Activated CD8-positive, alpha-beta memory T cell treated with anti-CD3 and anti-CD28 coated beads for 48 hours (primary cell): ENCODE data around the gene LRP1B.
"Not testable (repeated sequence)": the region's sequence is repeated elsewhere in the genome, so short reads cannot be mapped to it uniquely, and the experiment has no call there.

Experiments used
- DNase-seq, 3 experiments: peaks; one replicate each; pipeline ENCODE4 v3.0.0-alpha.2; 2020; ENCODE audit warnings: low read depth in 2 of 3, low spot score in 2 of 3

LRP1B gene

DNA sequence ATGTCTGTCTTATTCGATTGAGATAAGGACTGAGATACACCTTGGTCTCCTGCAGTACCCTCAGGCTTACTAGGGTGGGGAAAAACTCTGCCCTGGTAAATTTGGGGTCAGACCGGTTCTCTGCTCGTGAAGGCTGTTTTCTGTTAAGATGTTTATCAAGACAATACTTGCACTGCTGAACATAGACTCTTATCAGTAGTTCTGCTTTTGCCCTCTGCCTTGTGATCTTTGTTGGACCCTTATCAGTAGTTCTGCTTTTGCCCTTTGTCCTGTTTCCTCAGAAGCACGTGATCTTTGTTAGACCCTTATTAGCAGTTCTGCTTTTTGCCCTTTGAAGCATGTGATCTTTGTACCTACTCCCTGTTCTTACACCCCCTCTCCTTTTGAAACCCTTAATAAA lies 1715.8 kb downstream of the LRP1B start:
- not testable (repeated sequence) for DNase-seq

DNA sequence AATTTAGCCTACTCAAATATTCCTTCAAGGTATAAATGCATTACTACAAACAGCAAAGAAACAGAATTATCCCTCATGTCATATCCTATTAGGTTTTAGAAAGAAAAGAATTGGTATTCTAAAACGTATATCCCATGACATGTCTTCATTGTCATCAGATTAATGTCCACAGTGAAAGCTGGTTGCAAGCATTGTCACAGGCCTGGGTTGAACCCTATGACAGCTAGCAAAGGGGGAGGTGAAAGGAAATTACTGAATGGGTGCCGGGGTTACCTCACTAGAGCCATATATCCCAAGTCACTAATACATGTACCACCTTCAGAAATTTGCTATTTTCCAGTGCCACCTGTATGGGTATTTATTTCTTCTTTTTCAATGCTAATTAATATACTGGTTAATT lies 1720.1 kb downstream of the LRP1B start:
- DNase-seq, result no peak

DNA sequence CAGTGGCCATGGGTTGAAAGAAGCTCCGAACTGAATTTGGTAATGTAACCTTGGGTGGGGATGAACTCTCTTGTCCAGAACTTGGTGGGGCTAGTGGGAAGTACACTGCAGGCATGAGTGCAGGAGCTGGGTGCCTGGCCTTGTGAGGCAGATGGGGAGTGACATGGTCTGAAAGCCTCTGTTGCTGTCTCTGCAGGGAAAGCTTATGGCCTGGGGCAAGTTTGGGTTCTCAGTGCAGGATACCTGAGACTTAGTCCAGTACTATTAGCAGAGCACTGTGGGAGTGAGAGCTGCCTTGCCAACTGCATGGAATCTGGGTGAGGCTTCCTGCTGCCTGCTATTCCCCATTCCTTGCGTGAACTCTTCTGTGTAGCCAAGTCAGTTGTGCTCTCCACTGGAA lies 1729.8 kb downstream of the LRP1B start:
- DNase-seq, result no peak

GRCh38 chr2:140392824-140393223 lies 1738.0 kb downstream of the LRP1B start:
- no peak for DNase-seq

DNA sequence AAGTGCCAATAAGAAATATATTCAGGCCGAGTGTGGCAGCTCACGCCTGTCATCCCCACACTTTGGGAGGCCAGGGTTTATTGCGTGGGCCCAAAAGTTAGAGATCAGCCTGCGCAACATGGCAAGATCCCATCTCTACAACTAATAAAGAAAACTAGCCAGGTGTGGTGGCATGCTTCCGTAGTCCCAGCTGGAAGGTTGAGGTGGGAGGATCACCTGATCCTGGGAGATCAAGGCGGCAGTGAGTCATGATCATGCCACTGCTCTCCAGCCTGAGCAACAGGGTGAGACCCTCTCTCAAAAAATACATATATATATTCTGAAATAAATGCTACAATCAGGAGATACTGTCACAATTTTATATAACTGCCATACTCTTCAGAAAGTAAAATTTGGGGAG lies 1745.9 kb downstream of the LRP1B start:
- no peak for DNase-seq

DNA sequence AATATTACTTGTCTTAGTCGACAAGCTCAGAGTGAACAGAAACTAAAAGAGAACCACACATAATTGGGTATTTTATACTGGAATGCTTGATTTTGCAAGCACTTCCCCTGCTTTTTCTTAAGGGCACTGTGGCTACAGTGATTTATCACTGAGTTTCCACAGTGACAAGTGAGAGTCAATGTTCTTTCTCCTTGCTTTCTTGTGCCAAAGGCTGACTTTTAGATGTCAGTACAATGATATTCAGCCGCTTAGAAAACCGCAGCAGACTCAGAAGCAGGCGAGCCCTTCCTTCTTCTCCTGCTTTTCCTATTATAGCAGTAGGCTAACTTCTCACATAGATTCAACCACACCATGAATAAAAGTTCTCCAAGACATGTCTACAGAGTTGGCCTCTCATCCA lies 1747.0 kb downstream of the LRP1B start:
- DNase-seq, result no peak

DNA sequence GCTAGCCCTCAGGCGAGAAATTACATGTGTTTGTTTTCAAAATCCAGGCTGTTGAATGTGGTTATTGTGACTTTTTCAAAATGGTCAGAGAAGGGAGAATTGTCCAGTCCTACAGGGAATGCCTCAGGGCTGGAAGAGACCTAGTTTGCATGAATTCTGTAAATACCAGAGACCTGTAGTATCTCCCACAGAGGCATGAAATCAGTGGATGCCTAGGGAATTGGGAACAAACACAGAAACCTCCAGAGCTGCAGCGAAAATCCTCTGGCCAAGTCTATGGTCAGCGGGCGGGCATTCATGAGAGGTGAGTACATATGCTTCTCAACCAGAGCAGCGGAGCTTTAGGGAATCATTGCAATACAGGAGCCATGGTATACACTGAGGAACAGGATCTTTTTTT lies 1754.1 kb downstream of the LRP1B start:
- DNase-seq, result no peak

DNA sequence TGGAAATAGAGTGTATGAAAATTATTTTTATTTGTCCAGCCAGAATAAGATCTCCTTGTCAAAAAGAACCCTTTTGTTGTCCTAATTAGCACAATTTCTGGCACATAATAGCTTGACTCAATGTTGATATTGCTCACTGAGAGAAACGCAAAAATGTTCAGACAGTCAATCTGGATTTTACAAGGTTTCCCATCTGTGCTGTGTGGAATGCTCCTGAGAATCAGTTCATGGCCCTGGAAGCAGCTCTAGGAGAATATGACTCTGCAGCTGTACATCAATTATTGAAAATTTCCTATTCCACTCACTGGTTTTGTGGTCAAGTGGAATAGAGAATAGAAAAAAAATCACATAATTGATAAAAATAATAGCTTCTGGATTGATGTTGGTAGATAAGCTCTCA lies 1767.7 kb downstream of the LRP1B start:
- no peak for DNase-seq

DNA sequence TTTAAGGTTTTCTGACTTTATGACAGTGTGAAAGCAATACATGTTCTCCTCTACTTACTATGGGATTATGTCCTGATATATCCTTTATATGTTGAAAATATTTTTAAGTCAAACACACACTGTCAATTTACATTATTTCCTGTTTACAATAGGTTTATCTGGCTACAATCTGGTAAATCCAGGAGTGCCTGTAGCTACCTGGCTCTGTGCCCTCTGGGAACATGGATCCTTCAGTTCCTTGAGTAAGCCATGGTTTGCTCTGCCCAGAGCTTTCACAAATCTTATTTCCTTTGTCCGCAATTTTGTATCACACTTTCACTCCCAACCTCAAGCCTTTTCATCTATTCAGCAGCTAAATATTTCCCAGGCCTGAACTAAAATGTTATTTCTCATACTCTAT lies 1768.5 kb downstream of the LRP1B start:
- DNase-seq, result no peak

- no peak for DNase-seq
Measured at GRCh38 chr2:140359056-140359771, 1771.6 kb downstream of the LRP1B start.

DNA sequence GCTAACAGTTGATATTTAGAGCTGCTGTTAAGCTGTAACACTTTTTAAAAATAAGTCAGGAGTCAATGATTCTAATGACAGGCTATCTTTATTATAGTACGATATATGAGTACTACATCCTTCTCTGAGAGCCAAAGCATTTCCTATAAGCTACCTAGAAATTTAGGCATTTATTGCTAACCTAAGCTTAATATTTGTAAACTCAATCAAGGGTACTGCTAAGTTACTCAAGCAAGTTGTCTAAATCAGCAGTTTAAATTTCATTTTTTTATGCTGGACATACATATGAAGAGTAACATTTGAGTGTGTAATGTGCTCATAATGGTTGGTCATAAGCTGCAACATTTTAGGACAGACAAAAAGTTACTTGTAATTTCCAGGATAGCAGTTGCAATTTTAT lies 1774.1 kb downstream of the LRP1B start:
- DNase-seq, result no peak

DNA sequence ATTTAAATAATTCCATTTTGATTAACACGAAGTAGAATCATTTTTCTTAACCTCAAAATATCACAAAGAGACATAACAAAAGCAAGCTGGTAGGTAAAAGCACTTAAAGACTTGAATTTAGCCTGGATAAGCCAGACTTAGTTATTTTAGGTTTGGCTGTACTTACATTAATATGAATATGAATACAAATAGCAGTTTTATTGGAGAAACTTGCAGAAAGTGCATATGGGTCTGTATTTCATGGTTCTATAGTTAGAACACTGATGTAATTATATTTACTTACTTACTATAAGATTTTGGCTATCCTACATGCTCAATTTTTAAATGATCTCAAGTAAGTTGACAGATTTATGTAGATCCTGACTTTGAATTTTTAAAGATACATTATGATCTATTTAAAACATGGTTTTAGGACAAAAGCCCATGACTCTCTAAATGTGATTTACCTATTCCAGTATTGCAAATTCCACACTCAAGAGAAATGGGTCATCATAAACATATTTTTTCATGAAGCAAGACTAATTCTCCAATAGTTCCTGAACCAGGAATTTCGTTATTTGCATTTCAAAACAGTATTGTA lies 1775.2 kb downstream of the LRP1B start:
- no peak for DNase-seq

GRCh38 chr2:140354544-140354943 lies 1776.3 kb downstream of the LRP1B start:
- no peak for DNase-seq

DNA sequence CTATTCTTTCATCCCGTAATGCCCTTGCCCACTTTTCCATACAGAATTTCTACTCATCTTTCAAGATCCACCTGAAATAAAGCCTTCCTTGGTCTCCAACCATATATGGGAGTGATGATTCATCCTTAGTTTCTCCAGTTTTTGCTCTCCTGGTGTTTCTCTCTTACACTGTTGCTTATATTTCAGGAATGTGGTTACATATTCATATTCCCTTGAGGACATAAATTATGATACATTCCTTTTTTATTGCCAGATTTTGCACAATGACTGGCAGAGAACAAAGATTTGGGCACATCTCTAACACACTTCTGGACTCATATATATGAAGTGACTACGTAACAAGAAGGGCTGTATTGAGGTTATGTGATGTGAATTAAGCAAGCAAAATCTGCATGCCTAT lies 1777.3 kb downstream of the LRP1B start:
- no peak for DNase-seq

DNA sequence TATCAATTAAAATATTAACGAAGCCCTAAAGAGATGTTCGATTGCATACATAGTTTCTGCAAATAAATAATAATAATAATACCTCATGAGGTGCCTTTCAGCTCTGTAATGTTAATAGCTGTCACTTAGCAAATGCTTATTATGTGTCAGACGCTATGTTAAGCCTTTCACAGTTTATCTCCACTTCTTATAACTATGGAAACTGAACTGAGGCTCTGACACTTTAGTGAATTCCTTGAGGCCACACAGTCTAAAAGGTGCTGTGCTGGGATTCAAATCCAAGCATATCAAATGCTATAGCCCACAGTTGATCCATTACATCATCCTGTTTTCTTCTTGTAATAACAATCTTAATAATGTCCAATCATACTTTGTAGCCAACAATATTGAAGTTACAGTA lies 1779.1 kb downstream of the LRP1B start:
- no peak for DNase-seq

- DNase-seq, result no peak
Measured at GRCh38 chr2:140349695-140350094, 1781.1 kb downstream of the LRP1B start.

DNA sequence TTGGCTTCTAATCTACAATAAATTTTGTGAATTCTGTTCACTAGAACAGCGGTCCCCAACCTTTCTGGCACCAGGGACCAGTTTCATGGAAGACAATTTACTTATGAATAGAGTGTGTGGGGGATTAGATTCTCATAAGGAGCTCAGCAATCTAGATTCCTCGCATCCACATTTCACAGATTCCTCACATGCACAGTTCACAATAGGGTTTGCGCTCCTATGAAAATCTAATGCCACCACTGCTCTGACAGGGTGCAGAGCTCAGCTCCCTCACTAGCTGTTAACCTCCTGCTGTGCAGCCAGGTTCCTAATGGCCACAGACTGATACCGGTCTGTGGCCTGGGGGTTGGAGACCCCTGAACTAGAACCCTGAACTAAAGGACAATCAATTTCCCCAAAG lies 1782.0 kb downstream of the LRP1B start:
- no peak for DNase-seq

- no peak for DNase-seq
Measured at GRCh38 chr2:140344838-140345237, 1786.0 kb downstream of the LRP1B start.

DNA sequence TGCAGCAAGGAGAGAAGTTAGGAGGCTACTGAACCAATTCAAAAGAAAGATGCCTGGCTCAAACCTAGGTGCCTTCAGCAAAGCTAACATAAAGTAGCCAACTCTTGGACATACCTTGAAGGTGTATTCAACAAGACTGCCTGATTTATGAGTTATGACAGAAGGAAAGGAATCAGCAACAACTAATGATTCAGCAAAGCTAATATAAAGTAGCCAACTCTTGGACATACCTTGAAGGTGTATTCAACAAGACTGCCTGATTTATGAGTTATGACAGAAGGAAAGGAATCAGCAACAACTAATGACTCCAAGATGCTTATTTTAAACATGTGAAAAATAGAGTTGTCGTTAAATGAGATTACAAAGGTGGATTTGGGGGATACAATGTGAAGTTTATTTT lies 1786.5 kb downstream of the LRP1B start:
- DNase-seq, result not testable (repeated sequence)

DNA sequence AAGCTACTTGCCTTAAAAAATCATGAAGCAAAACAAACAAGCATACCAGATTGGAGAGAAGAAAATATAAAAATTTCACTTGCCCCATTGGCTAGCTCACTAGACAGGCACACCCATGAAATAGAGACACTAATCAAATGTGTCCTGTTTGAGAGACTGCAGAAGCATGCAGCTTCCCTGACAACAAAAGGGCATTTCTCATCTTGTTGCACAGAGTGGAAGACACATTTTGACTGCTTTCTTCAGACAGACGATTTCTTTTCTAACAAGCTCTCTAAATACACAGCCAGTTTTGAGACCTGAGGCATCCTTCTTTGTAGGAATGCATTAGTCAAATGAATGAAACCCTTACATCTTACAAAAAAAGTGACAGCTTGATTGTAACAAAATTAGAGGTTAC lies 1792.0 kb downstream of the LRP1B start:
- no peak for DNase-seq

- no peak for DNase-seq
Measured at GRCh38 chr2:140337061-140337460, 1793.8 kb downstream of the LRP1B start.

- DNase-seq, result no peak
Measured at GRCh38 chr2:140316345-140316744, 1814.5 kb downstream of the LRP1B start.

GRCh38 chr2:140311905-140312304 lies 1818.9 kb downstream of the LRP1B start:
- no peak for DNase-seq
